NCI-H774 (cell line): ENCODE measurements around the gene MTERF1.
"Not testable (repeated sequence)": the region's sequence is repeated elsewhere in the genome, so short reads cannot be mapped to it uniquely, and the experiment has no call there.

Experiments used
- DNase-seq: peaks from one replicate; lab custom pipeline; 2025; lab: John Stamatoyannopoulos, UW

MTERF1 gene

DNA sequence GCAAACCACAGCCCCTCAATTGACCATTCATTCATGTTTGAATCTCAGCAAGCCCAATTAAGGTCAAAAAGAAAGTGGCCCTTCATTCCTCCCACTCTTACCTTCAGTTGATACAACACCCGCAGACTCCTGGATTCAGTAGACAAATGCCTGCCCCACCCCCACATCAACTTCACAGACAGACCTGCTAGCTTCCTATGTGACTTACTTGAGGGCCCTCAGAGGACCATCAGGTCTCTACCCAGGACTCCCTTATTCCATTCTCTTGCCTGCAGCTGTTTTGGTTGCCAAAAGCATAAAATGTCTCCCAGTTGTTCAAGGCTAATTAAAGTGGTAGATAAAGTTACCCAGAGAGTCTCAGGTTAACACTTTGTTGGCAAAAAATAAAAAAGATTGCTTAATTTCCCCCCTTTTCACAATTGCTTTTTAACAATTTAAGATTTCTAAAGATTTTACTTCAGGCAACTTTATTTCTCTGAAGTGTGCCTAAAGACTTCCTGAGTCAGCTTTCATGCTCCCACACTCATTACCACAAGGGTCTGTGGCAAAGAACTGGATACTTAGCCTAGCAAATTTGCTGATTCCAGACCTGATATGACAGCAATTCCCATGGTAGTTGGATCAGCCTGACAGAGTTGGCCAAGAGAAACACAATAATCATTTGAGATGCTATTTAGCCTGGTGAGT is 3.3 kb upstream of the MTERF1 start:
- no peak for DNase-seq

DNA sequence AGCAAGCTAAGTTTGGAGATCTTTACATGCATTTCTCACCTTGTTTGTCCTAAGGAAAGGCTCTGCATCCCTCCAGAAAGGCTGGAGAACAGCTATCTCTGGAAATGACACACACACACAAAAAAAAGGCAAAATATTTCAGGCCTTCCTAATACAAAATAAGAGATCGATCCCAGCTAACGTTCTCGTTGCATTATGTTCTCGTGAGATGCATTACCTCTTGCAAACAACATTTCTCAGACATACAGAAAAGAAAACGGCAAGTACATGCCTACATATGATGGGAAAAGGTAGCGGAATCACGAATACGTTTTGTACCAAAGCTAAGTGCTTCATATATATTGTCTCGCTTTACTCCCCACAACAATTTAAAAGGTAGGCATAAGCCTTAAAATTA is 488 bp downstream of the MTERF1 start:
- no peak for DNase-seq

DNA sequence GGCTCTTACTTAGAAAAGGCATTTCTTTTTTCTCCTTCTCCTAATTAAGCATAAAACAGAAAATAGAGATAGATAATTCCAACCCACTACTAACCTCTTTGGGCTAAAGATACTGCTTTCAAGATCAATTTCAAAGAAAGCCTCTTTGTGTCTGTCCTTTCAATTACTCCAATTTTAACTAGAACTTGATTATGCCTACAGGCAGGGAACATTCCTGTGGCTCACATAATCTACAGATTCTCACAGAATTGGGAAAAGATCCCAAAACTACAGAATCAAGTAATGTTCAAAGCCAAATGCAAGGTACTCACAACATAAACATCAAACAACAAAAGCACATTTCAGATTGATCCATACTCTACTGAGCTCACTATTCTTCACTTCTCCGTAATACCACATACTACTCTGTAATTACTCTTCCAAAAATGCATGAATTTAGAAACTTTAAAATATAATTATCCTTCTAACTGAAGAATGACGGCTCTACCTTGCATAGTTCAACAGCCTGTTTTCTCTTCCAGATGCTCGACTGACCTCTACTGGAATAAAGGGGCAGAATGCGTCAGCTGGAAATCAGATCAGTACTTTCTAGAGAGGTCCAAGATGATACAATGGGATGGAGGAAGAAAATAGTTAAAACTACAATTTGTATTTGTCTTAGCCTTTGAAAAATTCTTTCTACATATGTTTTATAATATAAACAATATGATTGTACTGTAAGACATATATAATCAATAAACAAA is 3.9 kb downstream of the MTERF1 start:
- DNase-seq, result no peak

DNA sequence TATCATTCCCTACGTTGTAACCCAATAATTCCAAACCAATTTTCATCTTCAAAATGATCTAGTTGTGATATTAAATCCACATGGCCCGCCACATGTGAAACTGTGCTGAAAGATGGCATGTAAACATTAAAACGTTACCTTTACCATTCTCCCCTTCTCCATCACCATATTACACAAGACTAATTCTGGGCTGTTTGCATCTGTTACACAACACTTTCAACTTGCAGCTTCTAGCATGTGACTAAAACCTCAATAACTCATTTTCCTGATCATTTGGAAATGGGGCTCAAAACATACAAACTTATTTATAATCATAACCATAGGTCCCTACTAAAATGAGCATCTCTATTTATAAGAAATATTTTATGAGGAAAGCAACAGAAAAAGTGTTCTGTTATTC is 4.7 kb downstream of the MTERF1 start:
- no peak for DNase-seq

DNA sequence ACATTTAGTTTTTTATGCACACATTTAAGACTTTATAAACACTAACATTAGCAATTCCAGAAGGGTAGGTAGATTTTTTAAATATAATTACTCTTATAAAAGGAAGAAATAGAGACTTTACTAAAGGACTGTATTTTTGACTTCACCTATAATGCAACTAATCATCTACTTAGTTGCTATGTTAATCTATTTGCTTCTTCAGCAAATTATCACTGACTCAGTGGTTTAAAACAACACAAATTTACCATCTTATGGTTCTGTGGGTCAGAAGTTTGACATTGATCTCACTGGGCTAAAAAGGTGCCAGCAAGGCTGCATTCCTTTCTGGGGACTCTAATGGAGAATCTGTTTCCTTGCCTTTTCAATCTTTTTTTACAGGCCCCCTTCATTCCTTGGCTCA is 7.6 kb downstream of the MTERF1 start:
- DNase-seq, result no peak

DNA sequence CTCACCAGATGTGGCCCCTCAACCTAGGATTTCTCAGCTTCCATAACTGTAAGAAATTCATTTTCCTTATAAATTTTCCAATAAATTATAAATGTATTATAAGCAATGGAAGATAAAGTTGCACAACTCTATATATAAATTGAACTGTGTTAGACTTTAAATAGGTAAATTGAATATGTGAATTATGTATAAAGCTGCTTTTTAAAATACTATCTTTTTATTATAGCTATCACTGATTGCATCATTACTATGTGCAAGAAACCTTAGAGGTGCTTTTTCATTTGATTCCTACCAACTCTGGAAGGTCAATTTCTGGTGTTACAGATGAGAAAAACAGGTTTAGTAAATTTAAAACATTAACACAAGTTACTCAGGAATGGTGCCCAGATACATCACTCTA is 8.4 kb downstream of the MTERF1 start:
- no peak for DNase-seq

DNA sequence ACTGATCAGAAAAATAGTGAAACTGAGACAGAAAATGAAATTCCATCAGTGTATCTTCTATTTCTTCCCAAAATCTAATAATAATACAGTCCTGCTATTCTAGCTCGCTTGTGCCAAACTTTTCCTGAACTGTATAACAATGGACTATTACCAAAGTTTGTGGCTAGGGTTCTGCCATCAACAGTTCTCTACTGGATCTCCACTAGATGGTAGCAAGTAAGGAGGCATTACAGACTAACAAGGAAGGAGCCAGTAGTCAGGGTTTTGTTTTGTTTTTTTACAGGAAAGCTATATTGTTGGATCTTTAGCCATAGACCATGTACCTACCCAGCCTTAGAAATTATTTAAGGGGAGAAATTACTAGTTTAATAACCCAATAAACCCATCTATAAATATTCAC is 10.8 kb downstream of the MTERF1 start:
- no peak for DNase-seq

DNA sequence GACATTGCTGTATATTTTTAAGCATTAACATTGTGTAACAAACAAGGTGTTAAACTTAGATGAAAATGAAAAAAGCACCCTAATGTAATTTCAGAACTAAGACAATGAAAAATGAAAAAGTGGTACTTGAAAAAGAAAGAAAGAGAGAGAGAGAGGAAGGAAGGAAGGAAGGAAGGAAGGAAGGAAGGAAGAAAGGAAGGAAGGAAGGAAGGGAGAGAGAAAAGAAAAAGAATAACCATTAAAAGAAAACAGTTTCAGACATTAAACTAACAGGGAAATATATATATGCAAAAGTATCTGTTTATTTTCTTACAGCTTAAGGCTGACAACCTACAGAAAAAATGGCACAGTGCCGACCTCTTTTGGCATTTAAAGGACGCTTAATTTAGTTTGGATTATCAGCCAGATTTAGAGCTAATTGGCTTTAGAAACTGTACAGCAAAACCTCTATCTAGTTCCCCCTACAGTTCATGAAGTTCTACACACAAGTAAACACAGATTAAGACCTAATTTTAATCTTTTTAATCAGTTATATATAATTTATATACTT is 13.8 kb downstream of the MTERF1 start:
- no peak for DNase-seq

DNA sequence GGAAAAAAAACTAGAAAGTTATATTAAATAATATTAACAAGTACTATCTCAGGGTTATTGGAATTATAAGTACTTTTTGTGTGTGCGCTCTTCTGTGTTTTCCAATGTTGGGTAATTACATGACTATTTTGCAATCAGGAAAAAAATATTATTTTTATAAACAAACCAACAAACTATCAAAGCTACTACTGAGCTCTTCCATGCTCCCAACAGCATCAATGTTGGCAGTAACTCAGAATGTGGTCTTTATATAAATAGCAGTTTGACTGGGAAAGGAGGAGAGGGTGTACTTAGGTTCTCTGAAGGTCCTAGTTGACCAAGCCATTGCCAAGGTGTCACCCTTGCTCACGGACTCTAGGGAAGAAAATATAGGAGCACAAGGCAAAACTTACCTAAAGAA is 15.0 kb downstream of the MTERF1 start:
- no peak for DNase-seq

DNA sequence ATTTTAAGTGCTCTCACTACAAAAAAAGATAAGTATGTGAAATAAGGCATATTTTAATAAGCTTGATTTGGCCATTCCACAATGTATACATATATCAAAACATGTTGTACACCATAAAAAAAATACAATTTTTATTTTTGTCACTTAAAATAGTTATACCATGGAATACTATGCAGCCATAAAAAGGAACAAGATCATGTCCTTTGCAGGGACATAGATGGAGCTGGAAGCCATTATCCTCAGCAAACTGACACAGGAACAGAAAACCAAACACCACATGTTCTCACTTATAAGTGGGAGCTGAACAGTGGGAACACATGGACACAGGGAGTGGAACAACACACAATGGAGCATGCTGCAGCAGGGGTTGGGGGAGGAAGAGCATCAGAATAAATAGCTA is 15.9 kb downstream of the MTERF1 start:
- DNase-seq, result not testable (repeated sequence)

DNA sequence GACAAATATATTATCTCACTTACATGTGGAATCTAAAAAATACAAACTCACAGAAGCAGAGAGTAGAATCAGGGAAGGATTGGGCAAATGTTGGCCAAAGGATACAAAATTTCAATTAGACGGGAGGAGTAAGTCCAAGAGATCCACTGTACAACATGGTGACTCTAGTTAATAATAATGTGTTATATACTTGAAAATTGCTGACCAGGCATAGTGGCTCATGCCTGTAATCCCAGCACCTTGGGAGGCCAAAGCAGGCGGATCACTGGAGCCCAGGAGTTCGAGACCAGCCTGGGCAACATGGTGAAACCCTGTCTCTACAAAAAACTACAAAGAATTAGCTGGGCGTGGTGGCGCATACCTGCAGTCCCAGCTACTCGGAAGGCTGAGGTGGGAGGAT is 16.4 kb downstream of the MTERF1 start:
- DNase-seq, result no peak

DNA sequence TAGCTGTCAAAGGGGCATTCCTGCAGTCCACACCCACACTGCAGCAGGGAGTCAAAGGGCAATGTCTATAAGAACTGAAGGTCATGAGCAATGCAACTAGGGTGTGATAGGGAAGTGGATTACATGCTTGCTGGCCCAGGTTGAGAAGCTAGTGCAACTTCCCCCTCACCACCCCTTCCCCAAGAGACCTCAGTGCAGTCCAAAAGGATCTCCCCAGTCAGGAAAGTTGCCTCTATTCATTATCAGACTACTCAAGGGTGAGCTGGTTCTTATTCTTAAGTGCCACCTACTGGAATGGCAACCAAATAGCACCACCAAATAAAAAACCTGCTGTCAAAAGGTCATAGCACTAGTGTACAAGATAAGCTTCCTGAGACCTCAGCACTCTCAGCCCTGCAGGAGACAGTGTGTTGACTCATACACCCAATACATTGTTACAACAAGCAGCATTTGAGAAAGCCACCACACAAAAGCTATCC is 28.2 kb downstream of the MTERF1 start:
- no peak for DNase-seq

DNA sequence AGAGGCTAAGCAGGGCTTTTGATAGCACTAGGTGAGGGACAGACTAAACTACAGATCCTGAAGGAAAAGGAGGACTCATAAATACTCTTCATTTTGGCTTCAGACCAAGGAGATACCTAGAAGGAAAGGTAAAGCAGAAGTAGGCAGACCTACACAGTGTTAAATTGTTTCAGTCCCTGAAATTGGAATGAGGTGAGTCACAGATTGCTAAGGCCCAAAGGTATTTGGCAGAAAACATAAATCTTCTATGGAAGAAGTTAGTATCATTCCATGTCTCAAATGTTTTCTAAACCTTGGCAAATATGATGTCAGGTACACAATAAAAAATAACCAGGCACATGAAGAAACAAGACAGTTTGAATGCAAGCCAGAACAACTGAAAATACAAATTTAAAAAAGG is 30.0 kb downstream of the MTERF1 start:
- no peak for DNase-seq

DNA sequence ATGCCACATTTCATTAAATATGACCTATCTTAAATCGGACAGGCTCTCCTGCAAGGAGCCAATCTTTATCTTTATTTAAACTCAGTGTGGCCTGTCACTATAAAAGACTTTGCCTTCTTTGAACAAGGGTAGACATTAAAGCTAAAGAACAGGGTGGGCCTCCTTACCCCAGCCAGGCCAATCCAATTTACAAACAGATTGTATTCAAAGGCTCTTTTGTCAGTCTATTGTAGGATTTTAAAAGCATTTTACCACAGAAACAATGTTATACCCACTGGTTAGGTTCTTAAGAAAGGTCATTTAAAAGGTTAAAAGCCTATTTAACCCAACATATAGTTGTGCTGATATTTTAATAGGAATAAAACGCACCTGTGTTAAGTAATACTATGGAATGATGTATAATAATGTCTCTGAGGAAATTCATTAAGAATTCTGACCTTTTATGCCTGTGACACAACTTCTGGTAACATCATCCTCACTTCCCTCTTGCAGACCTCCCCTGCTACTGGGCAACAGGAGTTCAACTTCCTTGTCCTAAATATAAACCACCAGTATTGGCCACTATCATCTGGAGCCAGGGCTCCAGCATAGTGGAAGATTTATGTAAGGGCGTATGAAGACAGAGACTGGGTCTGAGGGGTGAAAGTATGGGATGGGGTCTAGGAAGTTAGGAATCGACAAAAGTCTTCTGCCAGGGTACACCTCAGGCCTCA is 32.5 kb downstream of the MTERF1 start:
- DNase-seq, result no peak

DNA sequence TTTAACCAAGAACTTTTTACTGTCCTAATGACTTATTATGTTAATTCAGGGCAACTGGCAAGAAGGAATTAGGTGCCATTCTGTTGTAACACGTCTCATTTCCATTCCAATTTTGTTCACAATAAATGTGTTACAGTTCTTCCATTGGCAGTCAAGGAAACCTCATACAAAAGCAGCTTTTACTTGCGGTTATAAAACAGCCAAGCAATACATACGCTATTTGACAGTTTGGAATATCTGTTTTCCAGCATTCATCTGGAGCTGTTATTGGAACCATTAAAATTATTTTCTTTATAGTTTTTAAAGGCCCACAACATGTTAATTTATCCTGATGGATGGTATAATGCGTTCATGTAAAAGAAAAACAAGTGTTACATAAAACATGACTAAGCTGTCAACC is 33.3 kb downstream of the MTERF1 start:
- no peak for DNase-seq

DNA sequence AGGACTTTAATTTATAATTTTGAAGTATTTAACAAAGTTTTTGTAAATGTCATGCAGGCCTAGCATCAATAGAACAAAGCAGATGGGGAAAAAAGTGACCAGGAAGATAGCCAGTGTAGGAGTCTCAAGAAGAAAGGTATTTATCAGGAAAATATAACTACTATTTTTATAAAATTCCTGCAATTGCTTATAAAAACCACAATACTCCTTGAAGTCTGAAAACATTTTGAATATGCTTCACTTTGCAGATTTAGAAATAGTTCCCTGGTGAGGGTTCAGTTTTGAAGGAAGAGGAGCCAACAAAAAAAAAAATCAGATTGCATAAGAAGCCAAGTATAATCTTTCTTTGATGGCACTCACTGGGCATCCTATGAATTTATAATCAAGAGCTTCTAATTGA is 34.1 kb downstream of the MTERF1 start:
- DNase-seq, result no peak

DNA sequence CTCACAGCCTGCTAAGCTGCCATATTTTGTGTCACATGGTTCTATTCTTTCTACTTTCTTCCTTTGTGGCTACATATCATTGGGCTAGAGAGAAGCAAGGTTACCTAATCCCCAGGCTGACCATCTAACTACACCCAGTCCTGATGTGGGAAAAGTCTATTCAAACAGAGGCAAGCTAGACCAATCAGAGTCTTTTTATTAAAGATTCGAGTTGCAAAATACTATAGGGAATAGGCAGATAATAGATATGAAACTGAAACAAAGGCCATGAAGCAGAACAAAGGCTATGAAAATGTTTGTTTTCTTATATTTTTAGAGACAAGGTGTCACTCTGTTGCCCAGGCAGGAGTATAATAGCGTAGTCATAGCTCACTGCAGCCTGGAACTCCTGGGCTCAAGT is 36.7 kb downstream of the MTERF1 start:
- no peak for DNase-seq

DNA sequence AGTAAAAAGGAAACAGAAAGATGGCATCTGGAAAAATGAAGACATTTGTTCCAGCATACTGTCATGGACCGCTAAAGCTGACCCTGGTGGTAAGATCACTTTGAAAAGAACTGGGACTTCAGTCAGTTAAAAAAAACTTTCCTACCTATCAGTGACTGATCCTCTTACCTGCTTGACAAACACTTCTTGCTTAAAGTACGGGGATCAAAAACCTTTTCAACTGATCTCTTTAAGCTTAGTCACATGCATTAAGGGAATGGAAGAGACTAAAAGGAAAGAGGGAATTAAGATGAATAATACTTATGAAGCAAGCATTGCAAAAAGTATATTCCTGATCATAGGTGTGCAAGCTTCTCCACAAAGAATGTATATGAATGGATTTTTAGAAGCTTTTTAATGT is 42.1 kb downstream of the MTERF1 start:
- no peak for DNase-seq

DNA sequence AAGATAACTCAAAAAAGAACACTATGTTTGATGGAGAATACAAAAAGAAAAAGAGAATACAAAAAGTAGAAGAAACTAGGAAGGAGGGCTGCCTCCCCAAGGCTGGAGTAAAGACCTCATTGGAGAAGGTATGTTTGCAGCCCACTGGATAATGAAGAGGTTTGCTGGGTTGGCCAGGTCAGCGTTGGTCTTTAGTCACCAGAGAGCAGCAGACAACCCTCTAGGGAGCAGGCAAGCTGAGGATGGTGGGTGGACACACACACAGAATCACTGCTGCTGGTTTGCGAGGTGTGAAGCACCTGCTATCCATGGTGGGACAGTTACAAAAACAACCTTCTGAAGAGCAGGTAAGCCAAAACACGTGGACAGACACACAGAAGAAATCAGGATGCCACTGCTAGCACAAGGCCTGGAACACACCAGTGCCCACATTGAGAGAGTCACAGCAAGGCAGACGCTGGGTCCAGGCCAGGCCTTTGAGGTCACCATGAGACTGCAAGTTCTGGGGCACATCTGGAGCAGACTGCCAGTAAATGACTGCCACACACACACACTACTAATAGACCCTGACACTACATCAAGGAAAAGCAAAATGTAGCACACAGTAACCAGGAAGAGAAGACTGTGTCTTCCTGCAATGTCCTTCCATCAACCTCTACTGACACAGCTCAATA is 43.0 kb downstream of the MTERF1 start:
- DNase-seq, result no peak

DNA sequence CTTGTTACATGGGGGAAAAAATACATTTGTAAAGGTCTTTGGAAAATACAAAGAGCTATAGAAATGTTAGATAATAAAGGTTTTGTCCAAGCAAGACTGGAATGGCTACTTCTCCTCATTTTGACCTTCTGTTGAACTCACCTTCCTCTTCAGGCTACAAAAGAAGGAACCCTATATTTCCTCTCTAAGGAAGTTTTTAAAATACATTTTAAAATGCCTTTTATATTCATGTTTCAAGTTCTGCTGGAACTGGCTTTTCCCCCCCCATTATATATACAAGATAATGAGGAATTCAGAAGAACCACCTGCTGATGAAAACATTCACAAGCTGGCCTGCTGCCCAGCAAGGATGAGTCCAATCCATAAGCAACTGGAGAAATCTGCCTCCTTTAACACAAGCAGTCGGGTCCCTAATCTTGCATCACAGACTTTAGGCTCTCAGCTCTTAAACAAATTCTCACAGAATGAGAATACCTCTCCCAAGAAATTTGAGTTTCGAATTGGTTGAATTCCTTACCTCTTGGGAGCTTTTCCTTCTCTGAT is 44.6 kb downstream of the MTERF1 start:
- DNase-seq, result no peak

DNA sequence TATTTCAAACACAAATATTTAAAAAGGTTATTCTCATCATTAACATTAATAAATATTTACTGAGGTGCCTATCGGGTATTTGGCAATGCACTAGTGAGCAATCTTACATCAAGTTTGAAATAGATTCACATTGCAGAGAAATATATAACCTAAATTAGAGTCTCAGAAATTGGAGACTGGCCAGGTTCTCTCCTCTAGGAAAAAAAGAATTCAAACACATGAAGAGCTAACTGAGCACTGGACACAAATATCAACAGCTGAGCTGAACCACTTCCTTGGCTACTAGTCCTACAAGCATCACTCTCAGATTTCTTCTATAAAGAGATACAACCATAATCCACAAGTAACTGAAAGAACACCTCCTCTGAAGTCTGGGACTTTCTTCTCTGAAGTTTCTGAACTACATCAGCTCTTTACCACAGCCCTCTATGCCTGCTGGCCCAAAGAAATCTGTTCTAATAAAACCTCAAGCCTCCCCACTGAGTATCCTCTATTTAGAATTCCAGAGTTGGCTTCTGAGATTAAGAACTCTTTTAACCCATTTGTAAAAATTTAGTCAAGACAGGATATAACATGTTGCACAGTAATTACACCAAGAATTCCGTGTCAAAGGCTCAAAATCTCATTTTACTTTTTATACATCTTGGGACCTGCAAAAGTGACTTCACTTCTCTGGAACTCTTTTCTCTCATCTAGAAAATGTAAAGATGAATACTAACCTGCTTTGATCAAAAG is 45.2 kb downstream of the MTERF1 start:
- no peak for DNase-seq
